Gastrocnemius medialis (tissue), 4 donors: ENCODE results near the gene ELFN2.

Experiments
- CTCF ChIP-seq, 5 experiments: fragments of 450-650 bp in 3 of 5; fragments of 200-600 bp in 2 of 5; sonication (generic) in 2 of 5; IDR thresholded peaks in 4 of 5; conservative IDR thresholded peaks in 1 of 5; 1 replicate in 4 of 5; 2 replicates in 1 of 5; pipeline ENCODE4 v1.5.1; 2016 to 2019; ENCODE audit warnings: antibody characterized with exemption in 5 of 5, mild to moderate bottlenecking in 3 of 5, moderate library complexity in 3 of 5
- POLR2A ChIP-seq, 2 donors: fragments of 450-650 bp; IDR thresholded peaks; one replicate each; pipeline ENCODE4 v1.6.1; 2017; ENCODE audit warnings: antibody characterized with exemption in 2 of 2, mild to moderate bottlenecking in 2 of 2, moderate library complexity in 2 of 2

- TF ChIP-seq CTCF (IDR thresholded peaks at IDR 0.05 in 4 of 5, conservative IDR thresholded peaks at IDR 0.05 in 1 of 5): no peak
- TF ChIP-seq POLR2A (IDR thresholded peaks at IDR 0.05): no peak
These were observed 73.4 kb downstream of the ELFN2 start for GRCh38 chr22:37353839-37354238.
